ENCODE data around the gene AFMID.

DNA sequence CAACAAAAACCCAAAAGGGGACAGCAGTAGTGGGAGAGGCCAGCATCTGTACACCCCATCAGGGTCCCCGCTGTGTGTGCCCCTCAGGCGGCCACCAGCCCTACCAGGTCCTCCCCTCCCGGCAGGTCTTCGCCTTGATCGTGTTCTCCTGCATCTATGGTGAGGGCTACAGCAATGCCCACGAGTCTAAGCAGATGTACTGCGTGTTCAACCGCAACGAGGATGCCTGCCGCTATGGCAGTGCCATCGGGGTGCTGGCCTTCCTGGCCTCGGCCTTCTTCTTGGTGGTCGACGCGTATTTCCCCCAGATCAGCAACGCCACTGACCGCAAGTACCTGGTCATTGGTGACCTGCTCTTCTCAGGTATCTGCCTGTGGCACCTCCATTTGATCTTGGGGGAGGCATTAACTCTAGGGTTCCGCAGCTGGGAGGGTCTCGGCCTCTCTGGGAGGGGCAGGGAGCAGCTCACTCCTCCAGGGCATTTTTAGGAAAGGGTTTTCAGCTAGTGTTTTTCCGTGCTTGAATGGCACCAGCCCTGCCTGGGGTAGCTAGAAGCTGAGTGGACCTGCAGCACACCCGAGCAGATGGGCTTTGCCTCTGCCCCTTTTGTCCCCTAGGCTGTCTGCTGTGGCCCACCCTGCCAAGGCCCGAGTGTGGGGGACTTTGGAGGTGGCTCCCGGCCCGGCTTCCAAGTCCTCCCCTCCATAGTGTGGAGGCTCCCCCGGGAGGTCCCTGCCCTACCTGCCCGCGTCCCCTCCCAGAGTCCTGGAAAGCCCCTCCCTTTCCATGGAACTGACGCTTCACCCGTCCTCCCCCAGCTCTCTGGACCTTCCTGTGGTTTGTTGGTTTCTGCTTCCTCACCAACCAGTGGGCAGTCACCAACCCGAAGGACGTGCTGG is 16.2 kb upstream of the AFMID start:
- TF ChIP-seq, protein P1, sequence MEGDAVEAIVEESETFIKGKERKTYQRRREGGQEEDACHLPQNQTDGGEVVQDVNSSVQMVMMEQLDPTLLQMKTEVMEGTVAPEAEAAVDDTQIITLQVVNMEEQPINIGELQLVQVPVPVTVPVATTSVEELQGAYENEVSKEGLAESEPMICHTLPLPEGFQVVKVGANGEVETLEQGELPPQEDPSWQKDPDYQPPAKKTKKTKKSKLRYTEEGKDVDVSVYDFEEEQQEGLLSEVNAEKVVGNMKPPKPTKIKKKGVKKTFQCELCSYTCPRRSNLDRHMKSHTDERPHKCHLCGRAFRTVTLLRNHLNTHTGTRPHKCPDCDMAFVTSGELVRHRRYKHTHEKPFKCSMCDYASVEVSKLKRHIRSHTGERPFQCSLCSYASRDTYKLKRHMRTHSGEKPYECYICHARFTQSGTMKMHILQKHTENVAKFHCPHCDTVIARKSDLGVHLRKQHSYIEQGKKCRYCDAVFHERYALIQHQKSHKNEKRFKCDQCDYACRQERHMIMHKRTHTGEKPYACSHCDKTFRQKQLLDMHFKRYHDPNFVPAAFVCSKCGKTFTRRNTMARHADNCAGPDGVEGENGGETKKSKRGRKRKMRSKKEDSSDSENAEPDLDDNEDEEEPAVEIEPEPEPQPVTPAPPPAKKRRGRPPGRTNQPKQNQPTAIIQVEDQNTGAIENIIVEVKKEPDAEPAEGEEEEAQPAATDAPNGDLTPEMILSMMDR (IDR thresholded peaks at IDR 0.05; ENCODE audit: poor library complexity) = no peak
- TF ChIP-seq EZH2 (IDR thresholded peaks at IDR 0.05; ENCODE audit: borderline replicate concordance) = no peak
- no peak for TF ChIP-seq EZH2phosphoT487 (IDR thresholded peaks at IDR 0.05; ENCODE audit: low read depth, severe bottlenecking, unreplicated experiment)
